Myocyte (in vitro differentiated cells): Measurements from ENCODE around the gene SMOC1. TPM values are rescaled to one million over a fixed set of nuclear protein-coding genes. Genes with fewer than 3 reads are reported as not detected.
A peak's percentile ranks its signal among the peaks of the same experiment; 100 is the strongest.

Experiments used
- DNase-seq: peaks from one replicate; pipeline ENCODE4 v3.0.0-alpha.2; 2012; ENCODE audit warnings: low read depth
- polyA plus RNA-seq: library from polyadenylated mRNA; unstranded; fragments of >200 nt; gene quantifications from one replicate; pipeline ENCODE4 v1.2.1, GENCODE V29; 2012; ENCODE audit warnings: missing spikeins
- total RNA-seq: library from RNA; depleted of rRNA; stranded (reverse); fragments of >200 nt; gene quantifications from 2 replicates; pipeline ENCODE4 v1.2.3, GENCODE V29; 2014

Gene SMOC1, protein sequence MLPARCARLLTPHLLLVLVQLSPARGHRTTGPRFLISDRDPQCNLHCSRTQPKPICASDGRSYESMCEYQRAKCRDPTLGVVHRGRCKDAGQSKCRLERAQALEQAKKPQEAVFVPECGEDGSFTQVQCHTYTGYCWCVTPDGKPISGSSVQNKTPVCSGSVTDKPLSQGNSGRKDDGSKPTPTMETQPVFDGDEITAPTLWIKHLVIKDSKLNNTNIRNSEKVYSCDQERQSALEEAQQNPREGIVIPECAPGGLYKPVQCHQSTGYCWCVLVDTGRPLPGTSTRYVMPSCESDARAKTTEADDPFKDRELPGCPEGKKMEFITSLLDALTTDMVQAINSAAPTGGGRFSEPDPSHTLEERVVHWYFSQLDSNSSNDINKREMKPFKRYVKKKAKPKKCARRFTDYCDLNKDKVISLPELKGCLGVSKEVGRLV
- total RNA-seq = 0.21 and 1.4 TPM in 2 replicates
- 0.61 TPM for polyA plus RNA-seq

DNA sequence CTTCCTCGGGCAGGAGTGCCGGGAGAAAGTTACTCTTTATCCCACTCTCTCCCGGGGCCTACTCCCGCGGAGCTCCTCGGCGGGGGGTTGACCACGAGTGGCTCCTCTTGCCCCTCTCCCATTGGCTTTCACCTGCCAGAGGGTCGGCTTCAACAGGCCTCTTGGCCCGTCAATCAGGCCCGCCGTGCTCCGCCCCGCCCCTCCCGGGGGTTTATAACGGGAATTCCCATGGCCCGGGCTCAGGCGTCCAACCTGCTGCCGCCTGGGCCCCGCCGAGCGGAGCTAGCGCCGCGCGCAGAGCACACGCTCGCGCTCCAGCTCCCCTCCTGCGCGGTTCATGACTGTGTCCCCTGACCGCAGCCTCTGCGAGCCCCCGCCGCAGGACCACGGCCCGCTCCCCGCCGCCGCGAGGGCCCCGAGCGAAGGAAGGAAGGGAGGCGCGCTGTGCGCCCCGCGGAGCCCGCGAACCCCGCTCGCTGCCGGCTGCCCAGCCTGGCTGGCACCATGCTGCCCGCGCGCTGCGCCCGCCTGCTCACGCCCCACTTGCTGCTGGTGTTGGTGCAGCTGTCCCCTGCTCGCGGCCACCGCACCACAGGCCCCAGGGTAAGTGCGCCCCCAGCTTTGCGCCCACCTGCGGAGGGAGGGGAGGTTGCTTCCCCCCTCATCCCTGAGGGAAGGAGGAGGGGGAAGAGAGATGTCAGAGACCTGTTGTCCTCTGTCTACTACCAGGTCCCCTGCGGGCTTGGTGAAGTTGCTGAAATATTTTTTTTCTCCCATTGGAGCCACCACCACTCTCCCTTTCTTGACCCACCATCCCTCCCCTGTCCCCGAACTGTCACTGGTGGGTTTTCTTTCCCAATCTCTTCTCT is at the start of gene SMOC1:
Gene SMOC1 (plus strand): TSS at position 242 of the 869 bp plus-strand sequence. CDS start 263 bp downstream, at position 505.
- DNase-seq = no peak

DNA sequence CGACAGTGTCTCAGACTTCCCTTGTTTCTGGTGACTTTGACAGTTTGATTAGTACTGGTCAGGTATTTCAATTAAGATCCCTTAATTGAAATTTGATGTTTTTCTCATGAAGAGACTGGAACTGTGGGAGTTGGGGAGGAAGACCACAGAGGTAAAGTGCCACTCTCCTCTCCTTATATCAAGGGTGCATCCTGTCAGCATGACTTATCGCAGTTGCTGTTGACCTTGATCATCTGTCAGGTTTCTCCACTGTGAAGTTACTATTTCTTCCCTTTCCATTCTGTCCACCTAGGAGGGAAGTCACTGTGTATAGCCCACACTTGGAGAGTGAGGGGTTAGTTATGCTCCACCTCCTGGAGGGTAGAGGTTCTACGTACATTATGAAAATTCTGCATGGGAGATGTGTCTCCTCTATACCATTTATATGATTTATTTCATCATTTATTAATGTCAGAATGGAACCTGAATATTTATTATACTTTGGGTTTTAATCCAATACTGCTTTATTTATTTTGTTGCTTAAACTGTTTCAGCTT is 40.3 kb upstream of the SMOC1 start:
- no peak for DNase-seq

DNA sequence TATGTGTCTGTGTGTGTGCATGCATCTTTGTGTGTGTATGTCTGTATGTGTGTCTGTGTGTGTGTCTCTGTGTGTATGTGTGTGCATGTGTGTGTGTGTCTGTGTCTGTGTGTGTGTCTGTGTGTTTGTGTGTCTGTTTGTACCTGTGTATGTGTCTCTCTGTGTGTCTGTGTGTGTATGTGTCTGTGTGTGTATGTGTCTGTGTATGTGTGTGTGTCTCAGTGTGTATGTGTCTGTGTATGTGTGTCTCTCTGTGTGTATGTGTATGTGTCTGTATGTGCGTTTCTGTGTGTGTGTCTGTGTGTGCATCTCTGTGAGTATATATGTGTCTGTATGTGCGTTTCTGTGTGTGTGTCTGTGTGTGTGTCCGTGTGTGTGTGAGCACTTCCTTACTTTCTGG is 39.6 kb upstream of the SMOC1 start:
- no peak for DNase-seq

DNA sequence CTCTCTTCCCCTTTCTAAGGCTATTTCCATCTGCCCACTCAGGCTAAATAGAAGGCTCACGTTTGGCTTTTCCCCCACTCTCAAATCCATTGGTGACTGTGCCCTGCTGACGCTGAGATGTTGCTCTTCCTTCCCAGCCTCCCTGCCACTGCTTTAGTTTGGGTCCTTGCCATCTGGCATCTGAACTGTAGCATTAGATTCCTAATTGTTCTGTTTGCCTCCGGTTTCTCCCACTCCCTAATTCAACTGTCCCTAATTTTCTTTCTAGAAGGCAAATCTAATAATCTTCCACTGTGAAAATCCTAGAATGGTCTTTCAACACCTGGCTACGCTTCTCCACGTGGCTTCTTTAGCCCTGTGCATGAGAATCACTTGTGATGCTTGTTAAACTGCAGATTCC is 37.6 kb upstream of the SMOC1 start:
- DNase-seq = no peak

DNA sequence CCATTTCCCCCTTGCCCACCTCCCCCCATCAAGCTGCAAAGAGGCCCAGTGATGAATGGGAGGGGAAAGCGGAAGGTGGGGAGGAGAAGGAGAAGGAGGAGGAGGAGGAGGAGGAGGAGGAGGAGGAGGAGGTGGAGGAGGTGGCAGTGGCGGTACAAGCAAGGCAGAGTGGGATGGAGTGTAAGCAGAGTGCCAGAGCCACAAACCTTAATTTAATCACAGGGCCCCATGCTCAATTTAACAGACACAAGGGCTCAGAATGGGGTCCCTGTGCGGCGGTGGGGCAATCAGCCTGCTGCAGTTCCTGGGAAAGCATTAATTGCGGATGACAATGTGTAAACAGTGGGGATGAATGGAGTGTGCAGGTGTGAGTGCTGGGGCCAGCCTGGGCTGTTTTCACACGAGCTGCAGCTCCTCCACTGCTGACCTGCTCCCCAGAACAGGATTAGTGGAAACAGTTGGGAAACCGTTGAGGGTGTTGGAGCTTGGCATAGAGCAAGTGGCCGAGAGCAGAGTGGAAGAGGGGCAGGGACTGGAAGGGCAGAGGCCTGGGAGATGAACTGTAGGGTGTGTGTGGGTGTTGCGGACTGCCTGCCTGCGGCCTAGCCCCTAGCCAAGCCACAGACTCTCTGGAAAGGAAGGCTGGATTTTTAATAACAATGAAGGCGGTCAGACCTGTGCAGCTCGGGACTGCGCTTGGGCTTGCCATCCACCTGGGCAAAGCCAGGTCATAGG is 36.4 kb upstream of the SMOC1 start:
- DNase-seq = no peak

DNA sequence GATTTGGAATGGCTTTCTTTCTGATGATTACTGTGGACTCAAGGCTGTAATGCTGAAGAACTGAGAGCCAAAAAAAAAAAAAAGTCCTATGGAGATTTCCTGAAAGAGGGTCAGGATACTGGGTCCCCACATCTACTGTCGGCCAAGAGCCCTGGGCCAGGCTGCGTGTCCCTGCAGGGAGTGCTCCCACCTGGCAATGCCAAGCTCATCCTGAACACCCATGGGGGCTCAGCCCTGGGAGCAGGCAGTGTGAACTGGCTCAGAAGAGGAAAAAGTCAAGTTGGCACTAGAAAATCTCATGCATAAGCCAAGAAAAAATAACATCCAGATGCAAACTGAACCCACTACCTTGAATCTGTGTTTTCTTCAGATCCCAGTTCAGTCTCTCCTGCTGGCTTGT is 35.0 kb upstream of the SMOC1 start:
- DNase-seq = no peak

DNA sequence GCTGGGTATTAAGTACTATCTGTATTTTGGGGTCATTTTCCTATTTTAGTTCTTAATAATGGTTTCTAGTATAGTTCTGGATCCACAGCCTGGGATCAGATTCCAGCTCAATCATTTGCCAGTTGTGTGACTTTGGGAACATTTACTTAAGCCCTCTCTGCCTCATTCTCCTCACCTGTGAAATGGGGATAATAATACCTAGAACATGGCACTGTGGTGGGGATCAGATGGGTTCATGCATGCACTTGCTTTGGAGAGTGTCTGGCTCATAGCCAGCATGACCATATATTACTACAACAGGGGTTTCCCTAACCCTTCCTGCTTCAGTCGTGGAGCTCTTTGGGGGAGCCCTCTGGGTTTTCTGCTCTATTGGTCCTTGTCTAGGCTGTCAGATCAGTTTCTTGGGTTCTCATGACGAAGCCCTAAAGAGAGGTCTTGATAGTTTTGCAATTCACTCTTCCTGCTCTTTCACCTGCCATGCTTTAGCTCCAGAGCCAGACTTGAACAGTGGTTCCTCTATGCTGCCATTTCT is 34.1 kb upstream of the SMOC1 start:
- DNase-seq = no peak

DNA sequence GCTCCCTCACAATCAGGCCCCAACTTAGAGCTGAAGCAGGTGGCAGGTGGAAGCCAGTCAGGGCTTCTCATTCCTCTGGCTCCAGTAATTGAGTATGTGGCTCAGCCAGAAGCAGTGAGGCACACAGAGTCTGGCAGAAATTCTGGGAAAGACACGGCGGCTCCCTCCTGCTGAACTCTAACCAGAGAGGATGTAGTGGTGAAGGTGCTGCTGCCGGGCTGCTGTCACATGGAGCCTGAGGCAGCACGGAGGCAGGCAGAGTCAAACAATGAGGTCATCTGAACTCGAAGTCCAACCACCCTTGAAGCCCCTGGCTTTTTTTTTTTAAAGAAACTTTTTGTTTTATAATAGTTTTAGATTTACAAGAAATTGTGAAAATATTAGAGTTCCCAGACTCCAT is 33.4 kb upstream of the SMOC1 start:
- peak; percentile 22 for DNase-seq

DNA sequence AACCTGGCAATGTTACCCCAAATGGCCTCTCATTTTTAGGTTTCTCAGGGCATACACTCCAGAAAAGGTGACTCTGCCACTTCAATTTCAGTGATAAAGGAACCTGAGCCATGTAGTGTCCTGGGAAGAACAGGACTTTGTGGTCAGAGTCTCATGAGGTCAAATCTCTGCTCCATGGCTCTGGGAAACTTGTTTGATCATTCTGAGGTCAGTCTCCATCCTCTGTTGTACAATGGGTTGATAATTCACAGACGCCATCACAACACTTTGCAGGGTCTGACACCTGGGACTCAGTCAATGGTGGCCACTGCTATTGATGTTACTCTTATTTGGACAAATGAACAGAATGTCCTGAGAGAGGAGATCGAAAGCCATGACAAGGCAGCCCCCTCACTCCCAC is 31.1 kb upstream of the SMOC1 start:
- DNase-seq = no peak

DNA sequence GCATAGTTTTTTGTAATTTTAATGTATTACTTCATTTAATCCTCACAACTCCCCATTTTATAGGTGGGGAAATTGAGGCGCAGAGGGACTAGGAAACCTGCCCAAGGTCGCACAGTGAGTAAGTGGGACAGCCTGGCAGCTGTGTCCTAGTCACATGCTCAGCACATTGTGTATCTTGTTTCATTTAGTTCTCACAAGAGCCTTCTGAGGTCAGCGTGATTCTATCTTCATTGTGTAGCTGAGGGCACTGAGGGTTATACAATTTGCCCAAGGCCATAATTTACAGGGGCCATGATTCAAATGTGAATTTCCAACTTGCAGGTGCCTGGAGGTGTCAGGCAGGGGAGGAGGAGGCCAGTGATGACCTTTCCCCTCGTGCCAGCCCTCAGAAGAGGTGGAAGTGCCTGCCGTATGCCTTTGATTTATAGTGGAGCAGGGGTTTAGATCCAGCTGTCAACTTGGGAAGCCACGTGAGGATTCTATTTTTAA is 30.3 kb upstream of the SMOC1 start:
- peak; percentile 83 for DNase-seq

DNA sequence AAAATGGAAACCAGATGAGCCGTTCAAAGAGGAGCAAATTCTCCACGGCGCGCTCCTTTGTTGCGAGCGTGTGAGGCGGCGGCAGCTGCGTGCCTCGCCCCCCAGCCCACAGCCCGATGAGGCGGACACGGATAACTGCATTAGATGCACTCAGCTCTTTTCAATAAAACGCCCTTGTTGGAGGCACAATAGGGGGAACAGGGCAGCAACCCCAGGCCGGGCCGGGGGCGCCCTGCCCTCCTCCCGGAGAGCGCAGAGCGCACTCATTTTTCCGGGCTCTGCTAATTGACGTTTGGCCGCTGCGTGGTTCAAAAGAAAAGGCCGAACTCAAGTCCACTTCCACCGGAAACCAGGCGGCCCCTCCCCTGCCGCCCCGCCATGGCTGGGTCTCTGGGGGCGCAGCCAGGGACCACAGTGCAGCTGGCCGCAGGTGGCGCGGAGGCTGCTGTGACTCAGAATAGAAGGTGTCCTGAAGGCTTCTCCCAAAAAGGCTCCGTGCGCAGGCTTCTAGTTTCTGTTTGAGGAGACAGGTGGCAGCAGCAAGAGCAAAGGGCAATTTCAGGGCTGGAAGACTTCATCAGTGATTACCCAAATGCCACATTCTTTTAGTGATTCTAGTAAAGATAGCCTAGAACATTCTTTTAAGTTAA is 29.0 kb upstream of the SMOC1 start:
- peak; percentile 77 for DNase-seq

DNA sequence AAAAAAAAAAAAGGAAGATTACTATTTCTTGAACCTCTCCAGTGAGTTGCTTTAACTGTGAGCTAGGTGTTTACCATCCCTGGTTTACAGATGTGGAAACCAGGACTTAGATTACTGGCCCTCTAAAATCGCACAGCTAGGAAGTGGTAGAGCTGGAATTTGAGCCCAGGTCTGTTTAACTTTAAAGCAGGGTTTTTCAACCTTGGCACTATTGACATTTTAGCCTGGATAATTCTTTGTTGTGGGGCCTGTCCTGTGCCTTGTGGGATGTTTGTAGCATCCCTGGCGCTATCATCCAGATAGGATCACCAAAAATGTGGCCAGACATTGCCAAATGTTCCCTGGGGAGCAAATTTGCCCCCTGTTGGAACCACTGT is 28.5 kb upstream of the SMOC1 start:
- no peak for DNase-seq

DNA sequence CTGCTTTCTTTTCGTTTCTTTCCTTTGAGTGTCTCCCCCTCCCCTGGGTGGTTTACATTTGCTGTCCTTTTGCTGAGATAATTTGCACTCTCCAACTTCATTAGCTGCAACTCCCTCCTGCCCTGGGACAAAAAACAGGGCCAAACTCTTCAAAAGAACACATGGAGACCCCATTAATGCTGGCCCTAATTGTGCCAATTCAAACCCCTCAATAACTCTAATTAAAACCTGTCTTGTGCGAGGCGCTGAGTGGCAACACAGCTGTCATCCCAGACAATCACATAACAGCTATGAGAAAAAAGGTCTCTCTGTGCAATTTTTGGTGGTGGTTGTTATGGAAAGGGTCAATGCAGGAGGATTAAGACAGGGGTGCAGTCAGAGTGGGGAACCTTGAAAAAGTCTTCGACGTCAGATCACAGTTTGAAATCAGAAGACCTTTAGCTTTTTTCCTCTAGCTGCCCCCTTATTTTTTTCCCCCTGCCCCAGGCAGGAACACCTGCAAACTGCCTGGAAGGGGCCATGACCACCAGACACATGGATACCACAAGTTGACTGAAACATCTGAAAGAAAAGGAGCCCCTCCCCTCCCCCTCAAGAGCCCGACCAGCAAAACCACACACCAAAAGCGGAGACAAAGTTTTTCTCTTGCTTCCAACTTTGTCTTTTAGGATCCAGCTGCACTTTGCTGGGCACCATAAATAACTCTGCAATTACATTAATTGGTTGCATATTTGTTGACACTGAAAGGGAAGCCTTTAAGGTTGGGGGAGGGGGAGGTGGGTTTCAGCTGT is 26.5 kb upstream of the SMOC1 start:
- DNase-seq = no peak

DNA sequence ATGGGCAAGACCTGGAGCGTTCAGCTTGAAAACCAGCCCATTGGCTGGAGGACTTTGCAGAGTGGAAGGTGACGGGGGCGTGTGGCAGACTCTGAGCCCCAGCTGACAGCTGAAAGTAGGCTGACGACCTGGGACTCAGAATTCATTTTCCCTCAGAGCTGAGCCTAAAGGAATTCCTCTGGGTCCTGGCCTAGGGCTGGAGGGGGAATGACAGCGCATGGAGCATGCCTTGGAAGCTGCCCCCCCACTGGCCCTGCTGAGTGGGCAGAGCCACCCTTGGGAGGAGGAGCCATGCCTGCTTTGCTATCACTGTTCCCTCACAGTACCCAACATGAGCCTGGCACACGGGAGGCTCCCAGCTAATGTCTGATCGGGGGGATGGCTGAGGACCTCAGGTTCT is 25.4 kb upstream of the SMOC1 start:
- DNase-seq = peak; percentile 12

DNA sequence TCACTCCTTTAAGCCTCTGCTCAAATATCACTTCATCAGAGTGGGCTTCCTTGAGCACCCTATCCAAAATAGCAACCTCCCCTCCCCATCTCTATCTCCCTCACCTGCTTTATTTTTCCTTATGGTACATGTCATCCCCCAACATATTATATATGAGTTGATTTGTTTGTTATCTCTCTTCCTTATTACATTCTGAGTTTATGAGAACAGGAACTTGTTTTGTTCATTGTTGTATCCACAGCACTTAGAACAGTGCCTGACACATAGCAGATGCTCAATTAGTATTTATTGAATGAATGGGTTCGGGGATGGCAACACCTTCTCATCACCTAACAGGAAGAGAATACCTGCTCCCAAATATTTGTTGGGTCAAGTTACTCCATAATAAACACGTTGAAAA is 24.6 kb upstream of the SMOC1 start:
- no peak for DNase-seq

DNA sequence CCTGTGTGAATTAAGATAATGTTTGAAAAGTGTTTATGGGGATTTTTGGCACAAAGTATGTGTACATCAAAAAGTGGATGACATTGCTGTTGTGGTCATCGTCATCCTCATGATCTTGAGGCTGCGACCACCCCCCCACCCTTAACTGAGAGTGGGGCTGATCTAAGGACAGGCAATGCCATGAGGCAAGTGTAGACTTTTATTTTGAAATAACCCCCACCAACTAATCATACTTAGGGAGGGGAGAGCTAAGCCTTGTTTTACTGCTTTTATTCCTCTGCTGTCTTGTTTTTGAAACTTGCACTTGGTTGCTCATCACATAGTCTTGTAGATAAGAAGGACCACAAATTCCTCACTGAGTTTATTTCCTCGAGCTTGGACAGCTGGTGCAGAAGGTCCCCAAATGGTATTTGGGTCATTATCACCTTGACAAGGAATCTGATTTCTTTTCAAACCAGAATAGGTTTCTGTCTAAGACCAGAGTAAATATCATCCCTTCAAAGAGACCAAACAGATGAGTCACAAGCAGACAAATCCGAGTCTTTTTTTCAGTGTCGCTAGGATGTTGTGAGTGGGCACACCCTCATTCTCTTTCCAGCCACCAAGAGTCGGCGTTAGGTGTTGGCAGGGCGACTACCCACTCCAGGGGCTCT is 23.9 kb upstream of the SMOC1 start:
- no peak for DNase-seq

DNA sequence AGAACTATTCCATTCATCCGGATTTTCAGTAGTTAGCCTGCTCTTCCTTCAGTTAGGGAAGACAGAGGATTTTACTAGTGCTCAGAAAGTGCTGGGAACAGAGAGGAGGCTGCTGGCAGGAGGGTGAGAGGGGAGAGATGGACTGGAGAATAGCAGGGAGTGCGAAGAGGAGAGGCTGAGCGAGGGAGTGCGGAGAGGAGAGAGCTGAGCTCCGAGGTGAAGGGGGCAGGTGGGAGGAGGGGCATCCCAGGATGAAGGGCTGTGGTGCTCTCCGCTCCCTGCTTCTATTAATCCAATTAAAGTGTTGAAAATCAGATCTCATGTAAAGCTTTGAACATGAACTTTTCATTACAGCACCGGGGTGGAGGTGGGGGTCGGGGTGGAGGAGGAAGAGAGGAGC is 20.4 kb upstream of the SMOC1 start:
- no peak for DNase-seq

DNA sequence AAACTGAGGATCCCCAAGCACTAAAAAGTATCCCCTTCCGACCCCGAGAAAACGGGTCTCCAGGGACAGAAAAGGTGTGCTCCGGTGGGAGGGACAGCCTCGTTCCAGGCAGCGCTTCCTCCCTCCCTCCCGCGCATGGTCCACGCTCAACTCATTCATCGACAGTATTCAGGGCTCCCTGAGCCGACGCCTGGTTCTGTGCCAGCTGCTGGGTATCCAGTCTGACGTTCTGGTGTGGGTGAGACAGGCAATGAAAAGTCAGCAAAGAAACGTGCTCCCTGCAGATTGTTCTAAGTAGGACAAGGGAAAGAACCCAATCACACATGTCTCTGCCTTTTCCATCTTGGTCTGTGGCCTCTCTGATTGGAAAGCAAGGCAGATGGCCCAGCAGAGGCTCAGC is 19.6 kb upstream of the SMOC1 start:
- DNase-seq = no peak

DNA sequence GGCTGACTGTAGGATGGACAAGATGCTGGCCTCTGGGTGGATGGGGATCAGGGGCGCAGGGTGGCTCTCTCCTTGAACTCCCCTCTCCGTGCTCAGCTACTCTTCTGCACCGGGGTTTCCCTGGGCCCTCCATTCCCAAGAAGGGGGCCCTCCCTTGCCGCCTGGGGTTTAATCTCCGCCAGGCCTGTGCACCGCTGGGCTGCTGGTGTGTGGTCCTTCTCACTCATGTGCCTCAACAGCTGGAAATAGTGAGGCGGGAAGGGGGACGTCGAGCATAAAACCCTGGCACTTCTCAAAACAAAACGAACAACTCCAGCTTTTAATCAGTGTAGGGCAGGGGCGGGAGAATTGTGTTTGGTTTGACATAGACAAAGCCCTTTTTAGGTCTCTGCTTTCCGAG is 19.0 kb upstream of the SMOC1 start:
- no peak for DNase-seq
